RPMI7951 (cell line): ENCODE measurements around the gene FOXP3. TPM values are rescaled to one million over a fixed set of nuclear protein-coding genes. Genes with fewer than 3 reads are reported as not detected.

Source experiments
- DNase-seq: peaks from one replicate; pipeline ENCODE4 v3.0.0-alpha.2; 2012; ENCODE audit warnings: low read depth
- total RNA-seq: library from RNA; depleted of rRNA; stranded (reverse); fragments of >200 nt; shearing (Covaris generic); gene quantifications from 2 replicates; pipeline ENCODE4 v1.2.3, GENCODE V29; 2014

Gene FOXP3
- total RNA-seq, 1 experiment from 2014 or later, result not detected

- no peak for DNase-seq
These were observed 14.9 kb downstream of the FOXP3 start for GRCh38 chrX:49249616-49250015.

DNA sequence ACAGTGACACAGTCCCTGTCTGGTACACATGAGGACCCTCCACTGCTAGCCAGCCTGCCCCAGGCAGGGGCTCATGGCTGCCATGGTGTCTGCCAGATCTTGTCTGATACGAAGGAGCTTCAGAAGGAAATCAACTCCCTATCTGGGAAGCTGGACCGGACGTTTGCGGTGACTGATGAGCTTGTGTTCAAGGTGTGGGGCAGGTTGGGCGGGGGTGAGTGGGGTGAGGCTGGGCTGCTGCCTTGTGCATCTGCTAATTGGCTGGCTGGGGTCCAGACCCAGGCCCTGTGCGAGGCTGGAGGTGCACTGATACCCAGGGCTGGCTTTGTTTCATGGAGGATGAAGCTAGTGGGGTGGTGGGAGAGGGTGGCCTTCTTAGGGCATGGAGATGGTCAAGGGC lies 15.4 kb downstream of the FOXP3 start:
- DNase-seq, result no peak

GRCh38 chrX:49247916-49248811 lies 16.3 kb downstream of the FOXP3 start:
- DNase-seq, result no peak

DNA sequence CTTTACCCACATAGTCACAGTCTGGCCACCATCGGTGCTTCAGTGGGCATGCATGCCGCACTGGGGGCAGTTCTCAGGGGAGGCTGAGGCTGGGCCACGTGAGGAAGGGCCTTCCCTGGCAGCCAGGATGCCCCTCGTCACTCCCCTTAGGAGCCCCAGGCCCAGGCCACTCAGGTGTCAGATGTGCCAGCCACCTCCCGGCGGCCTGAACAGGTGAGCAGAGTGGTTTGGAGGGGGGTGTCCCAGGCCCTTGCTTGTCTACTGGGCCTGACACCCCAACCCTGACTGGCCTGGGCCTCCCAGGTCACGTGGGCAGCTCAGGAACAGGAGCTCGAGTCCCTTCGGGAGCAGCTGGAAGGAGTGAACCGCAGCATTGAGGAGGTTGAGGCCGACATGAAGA lies 17.2 kb downstream of the FOXP3 start:
- no peak for DNase-seq

GRCh38 chrX:49246541-49246940 lies 18.0 kb downstream of the FOXP3 start:
- no peak for DNase-seq

GRCh38 chrX:49244207-49244606 lies 20.3 kb downstream of the FOXP3 start:
- no peak for DNase-seq

DNA sequence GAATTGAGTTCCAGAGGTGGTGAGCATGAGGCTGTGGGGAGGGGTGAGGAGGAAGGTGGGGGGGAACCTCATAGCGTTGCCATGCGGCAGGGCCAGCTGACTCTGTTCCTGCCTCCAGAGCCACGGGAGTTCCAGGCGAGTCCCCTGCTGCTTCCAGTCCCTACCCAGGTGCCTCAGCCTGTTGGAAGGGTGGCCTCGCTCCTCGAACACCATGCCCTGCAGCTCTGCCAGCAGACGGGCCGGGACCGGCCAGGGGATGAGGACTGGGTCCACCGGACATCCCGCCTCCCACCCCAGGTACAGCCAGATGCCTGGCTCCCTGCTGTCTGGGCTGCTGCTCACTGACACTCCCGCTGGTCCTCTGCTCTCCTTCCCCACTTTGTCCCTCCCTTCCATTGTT lies 21.3 kb downstream of the FOXP3 start:
- DNase-seq, result no peak

GRCh38 chrX:49242545-49243066 lies 21.9 kb downstream of the FOXP3 start:
- DNase-seq, result peak; percentile 30

GRCh38 chrX:49238735-49239134 lies 25.8 kb downstream of the FOXP3 start:
- DNase-seq, result no peak

GRCh38 chrX:49237060-49237459 lies 27.4 kb downstream of the FOXP3 start:
- DNase-seq, result no peak

GRCh38 chrX:49233887-49234555 lies 30.5 kb downstream of the FOXP3 start:
- DNase-seq, result no peak

GRCh38 chrX:49233176-49233575 lies 31.3 kb downstream of the FOXP3 start, which contains the start of gene CACNA1F:
Gene CACNA1F (minus strand): TSS chrX:49233340. CDS start chrX:49233309, 31 bp downstream.
- no peak for DNase-seq

DNA sequence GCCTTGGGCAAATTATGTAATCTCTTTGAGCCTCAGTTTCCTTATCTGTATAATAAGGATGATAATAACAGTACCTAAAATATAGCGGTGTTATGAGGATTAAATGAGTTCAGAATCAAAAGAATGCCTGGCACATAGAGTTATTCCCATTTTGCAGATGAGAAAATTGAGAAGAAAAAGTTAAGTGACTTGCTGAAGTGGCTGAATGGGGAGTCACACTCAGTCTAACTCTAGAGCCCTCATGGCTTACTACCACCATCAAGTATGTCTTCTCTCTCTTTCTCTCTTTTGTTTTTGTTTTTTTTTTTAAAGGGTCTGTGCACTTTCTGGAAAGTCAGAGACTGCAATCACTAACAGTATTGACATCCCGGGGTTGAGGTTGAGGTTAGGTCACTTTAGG lies 32.0 kb downstream of the FOXP3 start:
- DNase-seq, result no peak

DNA sequence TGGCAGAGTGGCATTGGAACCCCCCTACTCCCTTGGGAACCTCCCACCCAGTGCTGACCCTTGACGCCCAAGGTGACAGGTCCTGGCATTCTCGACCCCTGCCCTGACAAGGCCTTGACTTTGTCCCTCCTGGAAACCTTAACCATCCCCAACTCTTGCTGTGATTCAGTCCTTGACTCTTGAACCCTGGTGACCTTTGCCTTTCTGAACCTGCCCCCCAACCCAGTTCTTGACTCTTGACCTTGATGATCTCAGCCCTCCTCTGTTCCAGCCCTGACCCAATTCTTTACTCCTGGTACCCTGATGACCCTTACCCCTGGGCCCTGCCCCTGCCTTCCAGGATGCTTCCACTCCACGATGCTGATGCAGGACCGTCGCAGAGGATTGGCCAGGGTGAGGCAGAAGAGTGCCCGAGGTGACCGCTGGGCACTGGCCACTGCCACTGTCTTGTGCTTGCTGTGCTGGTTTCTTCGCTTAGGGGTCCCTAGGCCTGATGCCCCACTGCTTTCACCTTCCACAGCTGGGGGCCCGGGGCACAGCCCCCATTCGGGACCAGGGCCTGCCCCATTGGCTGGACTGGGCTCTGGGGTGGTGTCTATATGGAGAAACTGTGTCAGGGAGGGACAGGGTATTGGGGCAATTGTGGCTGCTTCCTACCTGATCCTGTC lies 33.0 kb downstream of the FOXP3 start:
- no peak for DNase-seq

GRCh38 chrX:49230500-49231232 lies 33.8 kb downstream of the FOXP3 start:
- DNase-seq, result peak; percentile 51

DNA sequence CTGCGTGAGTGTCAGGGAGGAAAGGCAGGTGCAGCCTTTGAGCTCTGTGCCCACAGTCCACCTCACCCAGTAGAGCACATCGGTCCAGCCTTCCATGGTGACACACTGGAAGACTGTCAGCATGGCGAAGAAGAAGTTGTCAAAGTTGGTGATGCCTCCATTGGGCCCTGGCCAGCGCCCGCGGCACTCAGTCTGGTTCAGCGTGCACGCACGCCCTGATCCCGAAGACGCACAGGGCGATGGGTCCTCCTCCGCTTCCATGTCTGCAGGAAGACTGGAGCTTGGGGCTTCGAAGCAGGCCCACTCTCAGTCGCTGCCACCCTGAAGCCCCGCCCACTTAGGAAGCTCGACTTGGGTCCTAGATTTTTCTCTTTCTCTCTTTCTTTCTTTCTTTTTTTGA lies 36.3 kb downstream of the FOXP3 start:
- no peak for DNase-seq

DNA sequence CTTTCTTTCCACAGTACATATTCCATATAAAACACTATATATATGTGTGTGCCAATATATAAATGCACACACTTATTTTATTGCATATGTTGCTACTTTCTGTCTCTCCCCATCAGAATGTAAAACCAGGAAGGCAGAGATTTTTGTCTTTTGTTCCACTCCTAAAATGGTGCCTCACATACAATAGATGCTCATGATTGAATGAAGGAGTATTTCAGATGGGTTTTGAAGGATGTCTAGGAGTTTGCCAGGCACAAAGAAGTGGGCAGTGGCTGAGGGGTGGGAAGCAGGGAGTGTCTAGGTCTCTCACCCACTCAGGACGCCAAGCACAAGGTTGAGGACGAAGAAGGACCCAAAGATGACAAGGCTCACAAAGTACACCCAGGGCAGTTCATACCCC lies 36.8 kb downstream of the FOXP3 start:
- no peak for DNase-seq

DNA sequence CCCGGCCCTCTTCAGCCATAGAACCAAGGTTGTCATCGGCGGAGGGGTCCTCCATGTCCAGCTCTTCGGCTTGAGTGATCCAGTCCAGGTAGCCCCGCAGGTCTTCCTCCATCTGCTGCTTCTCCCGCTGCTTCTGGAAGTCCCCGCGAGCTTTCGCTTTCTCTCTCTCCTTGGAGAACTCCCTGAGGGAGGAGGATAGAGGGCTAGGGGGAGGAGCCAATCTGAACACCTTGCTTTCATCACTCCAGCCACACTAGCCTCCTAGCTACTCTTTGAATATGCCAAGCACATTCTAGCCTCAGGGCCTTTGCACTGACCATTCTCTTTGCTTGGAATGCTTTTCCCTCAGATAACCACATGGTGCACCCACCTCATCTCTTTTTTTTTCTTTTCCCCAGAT lies 37.6 kb downstream of the FOXP3 start:
- DNase-seq, result peak; percentile 4

DNA sequence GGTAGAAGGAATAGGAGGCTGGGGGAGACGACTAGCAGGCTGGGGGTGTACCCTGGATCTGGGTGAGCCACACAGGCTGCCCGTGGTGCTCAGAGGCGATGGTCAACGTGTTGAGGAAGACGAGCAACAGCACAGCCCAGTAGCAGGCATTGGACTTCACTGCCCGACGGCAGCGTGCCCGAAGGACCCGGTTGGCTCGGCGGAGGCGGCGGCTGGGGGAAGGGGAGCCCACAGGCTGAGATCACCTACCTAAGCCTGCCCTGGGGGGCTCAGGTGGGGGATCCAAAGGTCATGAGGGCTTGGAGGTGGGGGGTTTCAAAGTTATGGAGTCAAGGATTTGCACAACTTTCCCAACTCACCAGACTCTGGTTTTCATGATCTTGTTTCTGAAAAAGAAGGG lies 38.7 kb downstream of the FOXP3 start:
- no peak for DNase-seq

DNA sequence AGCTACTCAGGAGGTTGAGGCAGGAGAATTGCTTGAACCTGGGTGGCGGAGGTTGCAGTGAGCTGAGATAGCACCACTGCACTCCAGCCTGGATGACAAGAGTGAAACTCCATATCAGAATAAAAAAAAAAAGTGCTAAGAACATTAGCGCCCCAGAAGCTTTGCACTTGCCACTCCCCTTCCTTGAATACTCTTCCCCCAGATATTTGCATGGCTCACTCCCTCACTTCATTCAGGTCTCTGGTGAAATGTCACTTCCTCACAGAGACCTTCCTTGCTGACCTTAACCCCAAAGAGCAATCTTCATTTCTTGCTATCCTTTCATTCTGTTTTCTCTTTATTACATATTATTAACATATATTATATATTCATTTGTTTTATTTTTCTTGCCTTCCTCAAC lies 42.6 kb downstream of the FOXP3 start:
- DNase-seq, result no peak

DNA sequence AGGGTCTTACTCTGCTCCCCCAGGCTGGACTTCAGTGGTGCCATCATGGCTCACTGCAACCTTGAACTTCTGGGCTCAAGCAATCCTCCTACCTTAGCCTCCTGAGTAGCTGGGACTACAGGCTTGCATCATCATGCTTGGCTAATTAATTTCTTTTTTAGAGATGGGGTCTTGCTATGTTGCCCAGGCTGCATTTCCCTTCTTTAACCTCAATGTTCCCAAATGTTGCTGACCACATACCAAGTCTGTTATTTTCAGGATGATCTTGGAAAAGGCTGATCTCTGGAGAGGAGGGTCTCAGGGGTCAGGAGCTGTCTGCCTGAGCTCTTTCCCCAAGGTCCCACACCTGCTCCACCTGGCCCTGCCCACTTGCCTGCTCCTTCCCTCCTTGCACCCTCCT lies 44.4 kb downstream of the FOXP3 start:
- no peak for DNase-seq
